Fibroblast of pulmonary artery (primary cell): Measurements from ENCODE around the gene EMC8.

ENCODE experiments used
- DNase-seq: peaks from one replicate; pipeline ENCODE4 v3.0.0-alpha.2; 2010; ENCODE audit warnings: low read depth
- H3K4me3 ChIP-seq: replicated peaks from 2 replicates; pipeline ENCODE4 v1.5.1; 2011; ENCODE audit warnings: low read depth, mild to moderate bottlenecking, control low read depth, low read length, moderate library complexity
- TF ChIP-seq, protein P1 (sequence below): IDR thresholded peaks from 2 replicates; pipeline ENCODE4 v1.5.1; 2011; ENCODE audit warnings: mild to moderate bottlenecking, control low read depth, low read length, inconsistent platforms; ENCODE audit errors: missing control alignments

The EMC8 gene

DNA sequence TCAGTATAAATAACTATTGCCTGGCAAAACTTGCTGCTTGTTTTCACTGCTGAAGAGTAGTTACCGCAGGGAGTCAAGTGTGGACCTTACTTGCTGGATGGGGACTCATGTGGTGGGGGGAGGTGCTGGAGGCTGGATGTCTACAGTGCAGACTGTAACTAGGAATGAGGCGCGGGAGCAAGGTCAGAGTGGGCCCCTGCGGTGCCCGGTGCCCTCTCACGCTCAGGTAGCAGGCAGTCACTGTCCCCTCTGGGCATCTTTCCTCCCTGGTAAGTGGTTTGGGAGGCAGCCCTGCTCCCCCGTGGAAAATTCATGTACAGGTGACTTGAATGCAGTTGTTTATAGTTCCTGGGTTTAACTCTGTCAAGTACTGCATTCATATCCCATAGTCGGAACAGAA, 4.6 kb downstream of the EMC8 start:
- H3K4me3 ChIP-seq, result no peak overlapping the region
- DNase-seq, result no peak
- TF ChIP-seq, protein P1, sequence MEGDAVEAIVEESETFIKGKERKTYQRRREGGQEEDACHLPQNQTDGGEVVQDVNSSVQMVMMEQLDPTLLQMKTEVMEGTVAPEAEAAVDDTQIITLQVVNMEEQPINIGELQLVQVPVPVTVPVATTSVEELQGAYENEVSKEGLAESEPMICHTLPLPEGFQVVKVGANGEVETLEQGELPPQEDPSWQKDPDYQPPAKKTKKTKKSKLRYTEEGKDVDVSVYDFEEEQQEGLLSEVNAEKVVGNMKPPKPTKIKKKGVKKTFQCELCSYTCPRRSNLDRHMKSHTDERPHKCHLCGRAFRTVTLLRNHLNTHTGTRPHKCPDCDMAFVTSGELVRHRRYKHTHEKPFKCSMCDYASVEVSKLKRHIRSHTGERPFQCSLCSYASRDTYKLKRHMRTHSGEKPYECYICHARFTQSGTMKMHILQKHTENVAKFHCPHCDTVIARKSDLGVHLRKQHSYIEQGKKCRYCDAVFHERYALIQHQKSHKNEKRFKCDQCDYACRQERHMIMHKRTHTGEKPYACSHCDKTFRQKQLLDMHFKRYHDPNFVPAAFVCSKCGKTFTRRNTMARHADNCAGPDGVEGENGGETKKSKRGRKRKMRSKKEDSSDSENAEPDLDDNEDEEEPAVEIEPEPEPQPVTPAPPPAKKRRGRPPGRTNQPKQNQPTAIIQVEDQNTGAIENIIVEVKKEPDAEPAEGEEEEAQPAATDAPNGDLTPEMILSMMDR, result no peak

DNA sequence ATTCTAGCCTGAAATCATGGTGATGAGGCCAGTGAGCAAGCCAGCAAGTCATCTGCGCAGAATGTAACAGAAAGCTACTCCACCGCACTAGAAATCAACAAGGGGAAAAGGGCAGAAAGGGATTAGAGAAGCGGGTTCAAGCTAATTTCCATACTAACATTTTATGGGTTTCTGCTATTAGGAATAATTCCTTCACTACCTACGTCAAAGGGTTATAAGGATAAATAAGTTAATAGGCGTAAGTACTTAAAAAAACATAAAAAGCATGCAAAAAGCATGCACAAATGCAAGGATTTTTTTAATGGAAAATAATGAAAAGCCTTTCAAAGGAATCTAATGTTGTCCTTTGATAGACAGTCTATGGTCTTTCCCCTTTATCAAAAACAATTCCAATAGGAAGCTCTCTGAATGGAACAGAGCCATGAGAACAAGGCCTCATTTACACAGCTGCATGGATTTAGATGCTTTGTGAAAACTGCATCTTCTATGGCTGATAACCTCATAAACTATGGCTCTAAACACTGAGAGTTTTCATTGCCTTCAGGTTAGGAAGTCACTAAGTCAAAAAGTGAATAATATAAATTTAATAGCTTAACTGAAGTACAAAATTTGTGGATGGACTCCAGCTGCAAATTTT, 5.6 kb downstream of the EMC8 start:
- no peak for DNase-seq
- TF ChIP-seq, protein P1, result no peak

DNA sequence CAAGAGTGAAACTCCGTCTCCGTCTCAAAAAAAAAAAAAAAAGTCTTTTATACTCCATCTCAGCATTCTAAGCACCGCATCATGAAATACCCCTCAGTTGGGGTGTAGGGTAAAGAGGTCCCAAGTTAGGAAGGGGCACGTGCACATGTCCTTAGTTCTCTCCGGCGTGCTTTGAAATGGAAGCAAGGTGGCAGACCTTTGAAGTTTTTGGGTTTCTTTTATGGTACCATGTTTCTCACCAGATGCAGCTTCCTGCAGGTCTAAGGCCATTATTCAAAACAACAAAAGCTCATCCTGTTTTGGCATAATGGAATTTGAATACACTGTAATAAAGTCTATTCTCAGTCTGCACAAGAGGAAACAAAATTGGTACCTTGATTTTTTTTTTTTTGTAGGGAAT, 9.6 kb downstream of the EMC8 start:
- TF ChIP-seq, protein P1, result no peak
- DNase-seq, result no peak
- no peak overlapping the region for H3K4me3 ChIP-seq

More for the DNA sequence above, 5.6 kb downstream of the EMC8 start:
- H3K4me3 ChIP-seq, result no peak overlapping the region

DNA sequence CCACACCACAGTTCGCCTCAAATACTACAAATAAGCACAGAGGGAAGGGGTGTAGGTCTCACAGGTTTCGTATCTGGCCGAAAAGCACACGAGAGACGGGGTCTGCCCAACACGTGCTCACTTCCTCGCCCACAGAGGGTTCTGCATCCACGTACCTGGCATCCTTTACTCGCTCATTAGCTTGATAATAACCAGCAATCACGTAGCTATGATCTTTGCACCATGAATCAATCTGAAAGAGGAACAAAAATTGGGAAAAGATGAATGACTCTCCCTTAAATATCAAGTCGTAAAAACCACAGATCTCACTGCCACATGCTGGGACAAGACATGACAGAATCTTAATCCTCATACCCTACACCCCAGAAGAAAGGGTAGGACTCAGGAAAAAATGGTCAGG, 10.5 kb downstream of the EMC8 start:
- DNase-seq, result no peak
- TF ChIP-seq, protein P1, result no peak
- no peak overlapping the region for H3K4me3 ChIP-seq

DNA sequence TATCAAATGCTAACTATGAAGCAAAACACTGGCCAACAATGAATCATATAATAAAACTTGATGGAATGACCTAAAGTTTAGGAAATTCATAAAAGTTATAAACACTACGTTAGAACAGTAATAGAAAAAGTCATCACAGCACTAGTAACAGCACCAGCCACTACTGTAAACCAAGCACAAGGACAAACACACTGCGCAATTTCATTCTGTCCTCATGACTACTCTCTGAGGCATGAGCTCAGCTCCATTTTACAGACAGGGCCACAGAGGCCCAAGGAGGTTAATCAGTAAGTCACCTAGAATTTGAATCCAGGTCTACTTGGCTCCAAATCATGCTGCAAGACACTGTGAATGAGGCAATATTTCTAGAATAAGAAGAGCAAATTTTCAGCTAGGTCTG, 13.4 kb downstream of the EMC8 start:
- no peak overlapping the region for H3K4me3 ChIP-seq
- DNase-seq, result no peak
- TF ChIP-seq, protein P1, result no peak

DNA sequence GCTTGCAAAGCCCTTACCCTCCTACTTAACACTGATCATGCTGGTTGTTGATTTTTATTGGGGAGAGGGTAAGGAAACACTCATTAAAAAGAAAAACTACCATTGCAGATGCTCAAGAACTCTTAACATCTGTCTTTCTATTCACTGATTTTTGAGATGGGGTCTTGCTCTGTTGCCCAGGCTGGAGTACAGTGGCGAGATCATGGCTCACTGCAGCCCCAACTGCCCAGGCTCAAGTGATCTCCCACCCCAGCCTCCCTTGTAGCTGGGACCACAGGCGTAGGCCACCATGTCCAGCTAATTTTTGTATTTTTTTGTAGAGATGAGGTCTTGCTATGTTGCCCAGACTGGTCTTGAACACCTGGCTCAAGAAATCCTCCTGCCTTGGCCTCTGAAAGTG, 14.5 kb downstream of the EMC8 start:
- H3K4me3 ChIP-seq, result no peak overlapping the region
- no peak for DNase-seq
- TF ChIP-seq, protein P1, result no peak

DNA sequence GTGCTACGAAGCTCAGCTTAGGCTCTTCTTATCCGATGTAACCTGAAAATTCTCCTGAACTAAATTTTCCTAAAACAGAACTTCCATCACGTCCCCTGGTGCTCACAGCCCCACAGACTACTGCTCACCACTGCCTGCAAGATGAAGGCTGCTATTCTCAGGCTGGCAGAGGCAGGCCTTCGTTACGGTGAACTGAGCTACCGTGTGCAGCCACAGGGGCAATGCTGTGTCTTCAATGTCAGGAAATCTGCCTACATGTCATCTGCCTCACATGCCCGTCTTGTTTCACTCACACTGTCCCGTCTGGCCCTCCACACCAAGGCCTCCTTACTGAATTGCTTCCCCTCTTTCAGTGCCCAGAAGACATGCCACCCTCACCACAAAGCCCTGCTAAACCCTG, 15.9 kb downstream of the EMC8 start:
- no peak overlapping the region for H3K4me3 ChIP-seq
- TF ChIP-seq, protein P1, result no peak
- DNase-seq, result no peak
